ENCODE measurements around the gene B4GALT2. TPM values are rescaled to one million over a fixed set of nuclear protein-coding genes. Genes with fewer than 3 reads are reported as not detected.

B4GALT2 gene
- total and polyA plus RNA-seq, 2 of the 8 experiments (the other 6 are each of a cell fraction or from before 2014, with no cell fraction given) = 56.5 to 121 TPM

DNA sequence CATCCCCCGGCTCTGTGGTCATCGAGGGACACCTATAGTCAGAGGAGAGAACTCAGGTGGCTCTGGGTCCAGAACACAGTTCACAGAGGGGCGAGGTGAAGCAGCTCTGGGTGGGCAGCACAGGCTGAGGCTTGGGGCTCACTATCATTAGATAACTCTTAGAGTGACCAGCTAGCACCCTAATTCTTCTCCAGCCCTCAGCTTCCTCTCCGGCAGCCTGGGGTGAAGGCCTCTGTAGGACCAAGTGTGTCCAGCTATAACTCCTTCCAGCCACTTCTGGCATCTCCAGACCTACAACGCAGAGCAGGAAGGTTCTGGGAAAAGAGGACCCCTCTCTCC lies 44.1 kb upstream of the B4GALT2 start:
- Histone ChIP-seq H3K9me3 (ENCODE audit: insufficient read depth in 2 of 2, low read depth in 1 of 2, low read length in 1 of 2) (no peaks in the 10 kb centered on the region), H3K4ac (replicated peaks; ENCODE audit: insufficient read length, low read depth, low read length) (no peak overlapping the region), H3K79me2 (ENCODE audit: control insufficient read depth in 1 of 2, insufficient read depth in 2 of 2, low read length in 2 of 2) (no peaks in the 10 kb centered on the region), H2BK15ac (ENCODE audit: low read length) (peak overlapping the region; percentile 3; the same call in 1 of the 2 replicates), H3K4me3 (ENCODE audit: extremely low read depth in 1 of 4, insufficient read depth in 2 of 4, low read depth in 3 of 4, low read length in 4 of 4) (peak overlapping the region in 1 of 4 experiments; percentile 69; a peak in 1 of 8 replicates), H2AFZ (ENCODE audit: low read length) (no peak overlapping the region), H4K91ac (replicated peaks; ENCODE audit: insufficient read length, low read length) (no peak overlapping the region), H3K27me3 (replicated peaks in 1 of 4; ENCODE audit: control insufficient read depth in 3 of 4, extremely low read depth in 1 of 4, insufficient read depth in 3 of 4, low read length in 3 of 4) (peaks cover 0 to 8% (median 4%) of the 10 kb centered on the region in 4 experiments; a peak in 5 of 7 replicates), H3K56ac (replicated peaks; ENCODE audit: insufficient read length, low read depth, low read length) (no peak overlapping the region), H3K36me3 (ENCODE audit: control insufficient read depth in 2 of 4, insufficient read depth in 4 of 4, low read length in 3 of 4) (no peaks in the 10 kb centered on the region; a peak in 1 of 8 replicates), H3K79me1 (ENCODE audit: low read depth, low read length) (no peaks in the 10 kb centered on the region), H3K23me2 (ENCODE audit: low read depth, low read length) (peaks cover 11% of the 10 kb centered on the region; the same call in 1 of the 2 replicates), H4K5ac (ENCODE audit: insufficient read length, low read depth, low read length) (no peak overlapping the region), H3K23ac (ENCODE audit: insufficient read length) (no peak overlapping the region), H3K14ac (ENCODE audit: insufficient read length) (no peak overlapping the region), H3K4me1 (replicated peaks in 1 of 4; ENCODE audit: control insufficient read depth in 3 of 4, insufficient read depth in 4 of 4, low read length in 3 of 4) (peaks cover 14 to 41% (median 35%) of the 10 kb centered on the region in 4 experiments), H2BK20ac (ENCODE audit: low read length) (0 out of 2 replicates have a peak overlapping the region, but pooled peaks have one; percentile 68), H2BK5ac (ENCODE audit: low read depth, low read length) (0 out of 2 replicates have a peak overlapping the region, but pooled peaks have one; percentile 19), H3K9ac (replicated peaks in 1 of 4; ENCODE audit: extremely low read depth in 1 of 4, low read depth in 3 of 4, low read length in 3 of 4) (no peak overlapping the region), H3K4me2 (ENCODE audit: insufficient read depth in 1 of 2, low read depth in 2 of 2, low read length in 2 of 2) (peak overlapping the region; percentile 89 to 93), H2BK12ac (ENCODE audit: low read depth, low read length) (no peak overlapping the region; the same call in 1 of the 2 replicates), H2AK5ac (ENCODE audit: low read depth, low read length) (no peak overlapping the region), H3K18ac (ENCODE audit: extremely low read depth, low read length) (peak overlapping the region; percentile 72; the same call in 1 of the 2 replicates), H4K20me1 (replicated peaks in 1 of 2; ENCODE audit: control insufficient read depth in 1 of 2, insufficient read depth in 2 of 2, low read length in 2 of 2) (peaks cover 7 to 8% of the 10 kb centered on the region in 2 experiments), H3K27ac (ENCODE audit: low read depth, low read length) (no peak overlapping the region), H2BK120ac (replicated peaks; ENCODE audit: low read depth, low read length) (no peak overlapping the region), H4K8ac (ENCODE audit: extremely low read depth, insufficient read depth, low read length) (no peak overlapping the region)
- POLR2A ChIA-PET (ENCODE audit: partially characterized antibody) = interaction anchor here (0.6 to 8.0 kb wide), 19 partner anchors 9 to 283 kb away, joined by 3 to 89 read pairs (median 5); partner anchors contain the start of genes ATP6V0B, IPO13, SLC6A9 and ST3GAL3
- DNase-seq (ENCODE audit: low read depth in 1 of 2, low spot score in 2 of 2) (no peak), FAIRE-seq (no peak)
- CTCF ChIA-PET (ENCODE audit: partially characterized antibody) = interaction anchor here (0.6 to 18.6 kb wide), 93 partner anchors 12 to 954 kb away, joined by 3 to 618 read pairs (median 6); partner anchors contain the start of genes ATP6V0B, CCDC24, DPH2 and IPO13
- TF ChIP-seq GABPA (IDR thresholded peaks at IDR 0.05; ENCODE audit: borderline replicate concordance, insufficient read depth, low read length) = 0 out of 2 replicates have a peak, but pooled peaks have one; percentile 19
- no peak for TF ChIP-seq JUN (IDR thresholded peaks at IDR 0.05; ENCODE audit: low read depth, low read length)
- no peak for TF ChIP-seq POLR2AphosphoS5 (IDR thresholded peaks at IDR 0.05; ENCODE audit: low read depth, low read length)
- TF ChIP-seq NANOG (IDR thresholded peaks at IDR 0.05; ENCODE audit: insufficient read depth, low read depth, low read length, poor library complexity, severe bottlenecking) = no peak
- TF ChIP-seq, protein P1, sequence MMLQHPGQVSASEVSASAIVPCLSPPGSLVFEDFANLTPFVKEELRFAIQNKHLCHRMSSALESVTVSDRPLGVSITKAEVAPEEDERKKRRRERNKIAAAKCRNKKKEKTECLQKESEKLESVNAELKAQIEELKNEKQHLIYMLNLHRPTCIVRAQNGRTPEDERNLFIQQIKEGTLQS (IDR thresholded peaks at IDR 0.05; ENCODE audit: insufficient read depth, low read depth, low read length) = no peak
- 61% methylated on average over 5 of the region's 5 CpGs; no CpG with 5 or more reads in 1 of the 2 experiments for WGBS, 2 experiments (ENCODE audit: extremely low coverage in 1 of 2, insufficient coverage in 1 of 2, insufficient read length in 1 of 2, insufficient replicate concordance in 2 of 2, low coverage in 1 of 2, low lambda C conversion rate in 2 of 2, missing lambda C conversion rate in 1 of 2)

Data from H1 (cell line).